Smooth muscle cell of the brain vasculature (primary cell): ENCODE measurements around the gene SCRN1.

Experiments
- DNase-seq: peaks from one replicate; pipeline ENCODE4 v3.0.0-alpha.2; 2012; ENCODE audit warnings: low read depth, low spot score

The SCRN1 gene

DNA sequence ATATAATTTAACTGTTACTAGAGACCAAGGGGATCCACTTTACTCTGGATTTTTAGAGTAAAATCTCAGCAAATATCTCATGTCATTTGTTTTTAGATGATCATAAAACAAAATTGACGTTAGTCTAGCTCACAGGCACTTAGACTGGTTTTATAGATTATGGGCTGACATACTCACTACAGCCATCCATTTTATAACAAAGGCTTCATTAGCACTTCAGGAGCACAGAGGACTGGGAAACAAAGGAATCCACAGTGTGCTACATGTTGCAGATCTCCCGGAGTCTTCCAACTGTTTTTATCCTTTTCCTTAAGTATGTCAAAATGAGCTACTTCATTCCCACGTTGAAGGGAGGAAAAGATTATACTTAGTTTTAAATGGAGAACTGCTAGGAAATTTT, 15.9 kb upstream of the SCRN1 start:
- DNase-seq: no peak

DNA sequence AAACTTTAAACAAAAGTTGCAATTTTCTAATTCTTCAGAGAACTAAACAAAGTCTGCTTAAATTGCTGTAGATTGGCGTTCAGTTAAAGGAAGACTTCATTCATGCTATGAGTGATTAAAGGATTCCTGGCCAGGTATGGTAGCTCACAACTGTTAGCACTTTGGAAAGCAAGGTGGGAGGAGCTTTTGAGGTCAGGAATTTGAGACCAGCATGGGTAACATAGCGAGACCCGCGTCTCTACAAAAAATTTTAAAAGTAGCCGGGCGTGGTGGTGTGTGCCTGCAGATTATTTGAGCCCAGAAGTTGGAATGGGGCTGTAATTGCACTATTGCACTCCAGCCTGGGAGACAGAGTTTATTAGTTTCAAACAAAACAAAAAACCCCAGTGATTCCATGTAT, 13.5 kb upstream of the SCRN1 start:
- DNase-seq: no peak

- no peak for DNase-seq
Measured at GRCh38 chr7:30001998-30002397, 12.4 kb upstream of the SCRN1 start.

DNA sequence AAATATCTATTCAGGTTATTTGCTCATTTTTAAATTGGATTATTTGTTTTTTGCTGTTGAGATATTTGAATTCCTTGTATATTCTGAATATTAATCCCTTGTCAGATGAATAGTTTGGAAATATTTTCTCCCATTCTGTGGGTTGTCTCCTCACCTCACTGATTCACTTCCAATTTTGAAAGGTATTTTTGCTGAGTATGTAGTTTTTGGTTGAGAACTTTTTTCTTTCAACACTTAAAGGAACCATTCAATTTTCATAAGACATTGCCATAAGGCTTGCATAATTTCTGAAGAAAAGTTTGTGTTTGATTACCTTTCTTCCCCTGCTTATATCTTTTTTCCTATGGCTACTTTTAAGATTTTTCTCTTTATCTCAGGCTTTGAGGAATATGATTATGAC, 8.9 kb upstream of the SCRN1 start:
- no peak for DNase-seq

- DNase-seq: no peak
Measured at GRCh38 chr7:29996321-29996720, 6.7 kb upstream of the SCRN1 start.

DNA sequence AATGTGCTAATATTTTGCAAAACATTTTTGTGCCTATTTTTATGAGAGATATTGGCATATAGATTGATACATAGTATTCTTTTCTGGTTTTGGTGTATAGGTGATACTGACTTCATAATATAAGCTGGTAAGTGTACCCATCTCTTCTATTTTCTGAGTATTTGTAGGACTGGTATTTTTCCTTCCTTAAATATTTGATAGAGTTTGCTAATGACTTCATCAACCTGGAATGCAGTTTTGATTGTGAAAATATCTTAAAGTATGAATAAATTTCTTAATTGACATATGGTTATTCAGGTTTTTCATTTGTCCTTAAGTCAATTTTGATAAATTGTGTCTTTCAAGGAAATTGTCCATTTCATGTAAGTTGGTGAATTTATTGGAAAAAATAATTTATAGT, 6.1 kb upstream of the SCRN1 start:
- DNase-seq: no peak

DNA sequence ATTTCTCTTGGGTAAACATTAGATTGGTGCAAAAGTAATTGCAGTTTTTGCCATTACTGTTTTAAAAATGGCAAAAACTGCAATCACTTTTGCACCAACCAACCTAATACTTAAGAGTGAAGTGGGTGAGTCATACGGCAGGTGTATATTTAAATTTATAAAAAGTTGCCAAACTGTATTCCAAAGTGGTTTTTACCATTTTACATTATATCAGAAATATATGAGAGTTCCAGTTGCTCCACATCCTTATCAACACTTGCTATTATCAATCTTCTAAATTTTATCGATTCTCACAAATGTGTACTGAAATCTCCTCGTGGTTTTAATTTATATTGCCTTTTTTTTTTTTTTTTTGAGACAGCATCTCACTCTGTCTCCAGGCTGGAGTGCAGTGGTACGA, 3.5 kb upstream of the SCRN1 start:
- DNase-seq: no peak

- DNase-seq: no peak
Measured at GRCh38 chr7:29991937-29992336, 2.3 kb upstream of the SCRN1 start.

GRCh38 chr7:29990931-29991330, 1.3 kb upstream of the SCRN1 start:
- DNase-seq: no peak

- DNase-seq: no peak
Measured at GRCh38 chr7:29988424-29989256, 961 bp downstream of the SCRN1 start.

DNA sequence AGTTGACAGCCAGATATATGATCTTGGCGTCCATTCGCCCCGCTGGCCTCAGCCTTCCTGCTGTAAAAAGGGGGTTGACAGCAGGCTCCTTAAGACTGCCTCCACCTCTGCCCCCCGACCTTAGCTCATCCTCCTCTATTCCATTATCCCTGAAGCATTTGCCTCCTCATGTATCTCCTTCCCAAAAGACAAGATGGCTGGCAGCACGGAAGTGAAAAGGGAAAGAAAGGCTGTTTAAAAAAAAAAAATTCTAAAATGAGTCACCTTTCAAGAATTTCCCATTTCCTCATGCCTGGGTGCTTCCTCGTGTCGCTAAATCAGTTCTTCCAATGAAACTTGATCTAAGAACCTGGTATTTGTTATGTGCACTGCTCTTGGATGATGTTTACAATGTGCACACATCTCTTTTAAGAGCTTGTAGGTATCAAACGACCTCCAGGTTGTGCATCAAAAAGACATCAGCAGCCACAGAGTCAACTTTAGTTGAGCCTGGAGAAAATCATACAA, 1.7 kb downstream of the SCRN1 start:
- DNase-seq: no peak

- DNase-seq: no peak
Measured at GRCh38 chr7:29987083-29987482, 2.5 kb downstream of the SCRN1 start.

DNA sequence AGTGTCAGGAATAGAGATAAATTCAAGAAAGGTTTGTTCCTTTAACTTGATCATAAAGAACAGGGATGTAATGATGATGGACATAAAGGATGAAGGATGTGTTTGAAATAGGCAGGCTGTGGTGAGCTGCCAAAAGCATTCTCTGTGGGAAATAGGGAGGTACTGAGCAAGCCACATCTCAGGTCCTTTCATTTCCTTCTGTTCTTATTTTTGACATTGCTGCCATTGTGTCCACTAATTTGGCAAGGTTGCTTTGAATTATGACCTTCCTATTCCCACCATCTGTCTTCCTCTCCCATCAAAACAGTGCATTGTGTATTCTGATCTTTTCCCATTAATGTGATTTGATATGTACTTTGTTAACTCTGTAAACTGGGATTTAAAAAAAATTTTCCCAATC, 9.4 kb downstream of the SCRN1 start:
- no peak for DNase-seq

- DNase-seq: no peak
Measured at GRCh38 chr7:29977886-29978651, 11.5 kb downstream of the SCRN1 start.

GRCh38 chr7:29976673-29977415, 12.8 kb downstream of the SCRN1 start:
- no peak for DNase-seq

DNA sequence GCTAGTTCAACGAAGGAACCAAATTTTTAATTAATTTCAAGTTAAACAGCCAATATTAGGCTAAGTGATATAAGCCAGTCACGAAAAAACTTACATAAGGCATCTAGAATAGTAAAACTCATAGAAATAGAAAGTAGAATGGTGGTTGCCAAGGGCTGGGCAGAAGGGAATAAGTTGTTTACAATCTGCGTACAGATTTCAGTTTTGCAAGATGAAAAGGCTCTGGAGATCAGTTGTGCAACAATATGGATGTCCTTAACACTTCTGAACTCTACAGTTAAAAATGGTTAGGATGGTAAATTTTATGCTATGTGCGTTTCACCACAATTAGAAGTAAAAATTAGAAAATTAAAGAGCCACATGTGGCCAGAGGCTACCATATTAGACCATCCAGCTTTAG, 13.3 kb downstream of the SCRN1 start:
- DNase-seq: no peak

- no peak for DNase-seq
Measured at GRCh38 chr7:29975561-29975960, 14.0 kb downstream of the SCRN1 start.

DNA sequence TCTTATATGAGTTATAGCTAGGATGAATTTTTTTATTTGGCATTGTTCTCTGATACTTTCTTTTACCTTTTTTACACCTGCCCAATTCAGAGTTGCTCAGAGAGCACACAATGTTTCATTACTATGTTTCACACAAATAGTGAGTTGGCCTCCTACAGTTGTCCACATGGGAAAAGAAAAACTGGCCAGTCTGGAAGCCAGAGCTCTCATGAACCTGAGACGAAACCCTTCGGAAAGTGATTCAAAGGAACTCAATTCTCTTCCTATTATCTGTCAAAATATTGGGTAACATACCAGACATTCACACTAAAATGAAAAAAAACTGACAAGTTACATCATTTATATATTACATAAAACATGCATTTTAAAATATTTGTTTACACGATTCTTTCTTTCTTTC, 15.3 kb downstream of the SCRN1 start:
- no peak for DNase-seq

DNA sequence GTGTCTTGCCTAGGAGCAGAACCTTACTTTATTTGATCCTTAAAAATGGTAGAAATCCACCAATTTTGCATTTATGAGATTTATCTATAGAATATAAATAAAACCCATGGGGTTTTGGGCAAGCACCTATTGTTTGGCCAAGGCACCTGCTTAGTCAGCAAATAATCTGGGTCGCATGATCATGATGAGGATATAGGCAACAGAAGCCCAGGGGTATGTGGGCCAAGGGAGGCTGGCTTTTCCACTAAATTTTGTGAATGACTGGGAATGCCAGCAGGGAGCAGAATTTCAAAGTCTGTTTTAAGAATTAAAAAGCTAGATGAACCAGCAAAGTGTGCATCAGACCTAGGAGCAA, 17.3 kb downstream of the SCRN1 start:
- DNase-seq: no peak

DNA sequence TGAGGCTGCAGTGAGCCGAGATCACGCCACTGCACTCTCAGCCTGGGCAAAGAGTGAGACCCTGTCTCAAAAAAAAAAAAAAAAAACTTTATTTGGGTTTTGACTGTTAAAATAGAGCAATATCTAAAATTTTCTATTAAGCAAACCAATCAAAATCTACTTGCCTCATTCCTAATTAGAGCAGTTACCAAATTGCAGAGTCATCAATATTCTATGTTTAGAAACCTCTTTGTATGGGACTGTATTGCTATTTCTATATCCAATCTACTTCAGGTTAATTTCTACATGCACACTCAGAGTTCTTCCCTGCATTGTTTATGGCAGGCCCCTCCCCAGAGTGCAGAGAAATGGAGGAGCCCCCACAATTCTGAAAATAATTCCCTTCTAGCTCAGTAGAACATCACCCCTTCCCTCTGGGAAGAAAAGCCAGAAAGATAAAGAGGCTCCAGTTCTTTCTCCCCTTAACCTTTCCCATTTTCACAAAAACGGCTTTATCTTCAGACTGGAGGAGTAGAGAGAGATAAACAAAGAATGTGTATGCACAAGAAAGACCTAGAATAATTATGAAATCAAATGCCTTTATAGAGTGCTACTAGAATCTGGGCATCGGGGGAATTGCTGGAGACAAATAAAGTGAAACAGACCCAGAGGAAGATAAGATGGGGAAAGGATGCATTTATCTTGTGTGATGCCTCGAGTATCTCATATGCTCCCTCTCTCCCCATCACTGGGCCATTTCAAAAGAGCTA, 17.9 kb downstream of the SCRN1 start:
- no peak for DNase-seq

GRCh38 chr7:29970158-29970557, 19.4 kb downstream of the SCRN1 start:
- no peak for DNase-seq

DNA sequence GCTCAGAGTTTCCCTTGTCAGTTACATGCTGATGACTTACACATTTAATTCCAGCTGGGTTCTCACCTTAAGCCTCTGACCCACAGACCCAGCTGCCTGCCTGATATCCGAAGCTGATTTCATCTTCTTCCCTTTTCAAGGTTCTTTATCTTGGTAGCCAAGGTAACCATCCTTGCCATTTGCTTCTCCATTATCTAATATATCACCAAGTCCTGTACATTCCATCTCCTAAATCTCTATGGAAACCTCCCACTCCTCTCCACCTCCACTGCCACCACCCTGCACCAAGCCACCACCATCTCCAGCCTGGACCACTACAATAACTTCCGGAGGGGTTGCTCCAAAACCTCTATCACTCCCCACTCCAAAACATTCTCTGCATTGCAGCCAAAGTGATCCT, 19.9 kb downstream of the SCRN1 start:
- DNase-seq: no peak
